Neural cell (in vitro differentiated cells): ENCODE results near the gene BCL2L11.

Experiments
- EP300 ChIP-seq: fragments of 450-650 bp; conservative IDR thresholded peaks from 2 replicates; pipeline ENCODE4 v1.6.1; 2014; ENCODE audit warnings: antibody characterized with exemption, mild to moderate bottlenecking, moderate library complexity; ENCODE audit not compliant: poor library complexity, severe bottlenecking
- EZH2 ChIP-seq: fragments of 200-600, 300-800 bp; shearing (Covaris generic), sonication (generic); IDR thresholded peaks from 2 replicates; pipeline ENCODE4 v1.6.1; 2014; ENCODE audit warnings: antibody characterized with exemption, low read length, borderline replicate concordance, mild to moderate bottlenecking; ENCODE audit not compliant: insufficient read depth, poor library complexity, severe bottlenecking
- MXI1 ChIP-seq: fragments of 450-650 bp; conservative IDR thresholded peaks from 2 replicates; pipeline ENCODE4 v1.6.1; 2014; ENCODE audit warnings: antibody characterized with exemption, mild to moderate bottlenecking; ENCODE audit not compliant: poor library complexity, severe bottlenecking
- POLR2AphosphoS5 ChIP-seq: IDR thresholded peaks from 2 replicates; pipeline ENCODE4 v1.6.1; 2012
- TAF1 ChIP-seq: IDR thresholded peaks from 2 replicates; pipeline ENCODE4 v1.6.1; 2012; ENCODE audit warnings: low read depth
- TF ChIP-seq, protein P1 (sequence below): fragments of 450-650 bp; IDR thresholded peaks from 2 replicates; pipeline ENCODE4 v1.5.1; 2014; ENCODE audit warnings: antibody characterized with exemption, mild to moderate bottlenecking, moderate library complexity; ENCODE audit not compliant: poor library complexity, severe bottlenecking
- TF ChIP-seq, protein P2 (sequence below): IDR thresholded peaks from 2 replicates; pipeline ENCODE4 v1.6.1; 2012; ENCODE audit warnings: borderline replicate concordance

DNA sequence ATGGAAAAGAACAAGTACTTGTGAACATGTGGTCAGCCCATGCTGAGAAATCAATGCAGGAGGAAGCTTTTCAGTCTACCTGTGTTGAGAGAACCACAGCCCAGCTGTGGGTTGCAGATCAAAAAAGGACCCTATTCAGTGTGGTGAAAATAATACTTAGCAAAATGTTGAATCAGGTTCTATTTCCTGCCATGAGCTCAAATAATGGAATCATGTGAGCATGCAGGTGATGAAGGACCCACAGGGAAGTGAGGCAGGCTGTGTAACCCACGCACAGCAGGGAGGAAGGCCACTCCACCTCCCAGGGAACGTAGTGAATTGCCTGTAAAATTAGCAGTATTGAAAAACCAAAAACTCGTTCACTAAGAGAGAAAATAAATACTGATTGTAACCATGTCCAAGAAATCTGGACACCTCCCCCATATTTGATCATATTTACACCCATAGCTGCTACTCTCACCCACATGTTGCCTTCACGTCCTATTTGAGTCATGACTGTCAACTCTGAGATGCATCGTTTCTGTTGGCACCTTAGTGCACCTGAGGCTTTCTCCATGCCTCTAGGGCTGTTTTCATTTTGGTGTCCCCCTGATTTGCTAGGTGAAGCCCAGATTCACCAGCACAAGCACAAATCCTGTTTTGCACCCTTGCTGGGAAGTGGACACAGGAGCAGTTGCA, 20.5 kb upstream of the BCL2L11 start:
- TF ChIP-seq, protein P1, sequence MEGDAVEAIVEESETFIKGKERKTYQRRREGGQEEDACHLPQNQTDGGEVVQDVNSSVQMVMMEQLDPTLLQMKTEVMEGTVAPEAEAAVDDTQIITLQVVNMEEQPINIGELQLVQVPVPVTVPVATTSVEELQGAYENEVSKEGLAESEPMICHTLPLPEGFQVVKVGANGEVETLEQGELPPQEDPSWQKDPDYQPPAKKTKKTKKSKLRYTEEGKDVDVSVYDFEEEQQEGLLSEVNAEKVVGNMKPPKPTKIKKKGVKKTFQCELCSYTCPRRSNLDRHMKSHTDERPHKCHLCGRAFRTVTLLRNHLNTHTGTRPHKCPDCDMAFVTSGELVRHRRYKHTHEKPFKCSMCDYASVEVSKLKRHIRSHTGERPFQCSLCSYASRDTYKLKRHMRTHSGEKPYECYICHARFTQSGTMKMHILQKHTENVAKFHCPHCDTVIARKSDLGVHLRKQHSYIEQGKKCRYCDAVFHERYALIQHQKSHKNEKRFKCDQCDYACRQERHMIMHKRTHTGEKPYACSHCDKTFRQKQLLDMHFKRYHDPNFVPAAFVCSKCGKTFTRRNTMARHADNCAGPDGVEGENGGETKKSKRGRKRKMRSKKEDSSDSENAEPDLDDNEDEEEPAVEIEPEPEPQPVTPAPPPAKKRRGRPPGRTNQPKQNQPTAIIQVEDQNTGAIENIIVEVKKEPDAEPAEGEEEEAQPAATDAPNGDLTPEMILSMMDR = no peak
- TF ChIP-seq POLR2AphosphoS5 (no peak), TAF1 (no peak), EP300 (no peak), MXI1 (no peak), EZH2 (no peak)
- TF ChIP-seq, protein P2, sequence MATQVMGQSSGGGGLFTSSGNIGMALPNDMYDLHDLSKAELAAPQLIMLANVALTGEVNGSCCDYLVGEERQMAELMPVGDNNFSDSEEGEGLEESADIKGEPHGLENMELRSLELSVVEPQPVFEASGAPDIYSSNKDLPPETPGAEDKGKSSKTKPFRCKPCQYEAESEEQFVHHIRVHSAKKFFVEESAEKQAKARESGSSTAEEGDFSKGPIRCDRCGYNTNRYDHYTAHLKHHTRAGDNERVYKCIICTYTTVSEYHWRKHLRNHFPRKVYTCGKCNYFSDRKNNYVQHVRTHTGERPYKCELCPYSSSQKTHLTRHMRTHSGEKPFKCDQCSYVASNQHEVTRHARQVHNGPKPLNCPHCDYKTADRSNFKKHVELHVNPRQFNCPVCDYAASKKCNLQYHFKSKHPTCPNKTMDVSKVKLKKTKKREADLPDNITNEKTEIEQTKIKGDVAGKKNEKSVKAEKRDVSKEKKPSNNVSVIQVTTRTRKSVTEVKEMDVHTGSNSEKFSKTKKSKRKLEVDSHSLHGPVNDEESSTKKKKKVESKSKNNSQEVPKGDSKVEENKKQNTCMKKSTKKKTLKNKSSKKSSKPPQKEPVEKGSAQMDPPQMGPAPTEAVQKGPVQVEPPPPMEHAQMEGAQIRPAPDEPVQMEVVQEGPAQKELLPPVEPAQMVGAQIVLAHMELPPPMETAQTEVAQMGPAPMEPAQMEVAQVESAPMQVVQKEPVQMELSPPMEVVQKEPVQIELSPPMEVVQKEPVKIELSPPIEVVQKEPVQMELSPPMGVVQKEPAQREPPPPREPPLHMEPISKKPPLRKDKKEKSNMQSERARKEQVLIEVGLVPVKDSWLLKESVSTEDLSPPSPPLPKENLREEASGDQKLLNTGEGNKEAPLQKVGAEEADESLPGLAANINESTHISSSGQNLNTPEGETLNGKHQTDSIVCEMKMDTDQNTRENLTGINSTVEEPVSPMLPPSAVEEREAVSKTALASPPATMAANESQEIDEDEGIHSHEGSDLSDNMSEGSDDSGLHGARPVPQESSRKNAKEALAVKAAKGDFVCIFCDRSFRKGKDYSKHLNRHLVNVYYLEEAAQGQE = no peak
